Muscle of back (tissue), 11 donors: Measurements from ENCODE around the gene SF3B4. TPM values are rescaled to one million over a fixed set of nuclear protein-coding genes. Genes with fewer than 3 reads are reported as not detected.
A peak's percentile ranks its signal among the peaks of the same experiment; 100 is the strongest.
"Not testable (repeated sequence)": the region's sequence is repeated elsewhere in the genome, so short reads cannot be mapped to it uniquely, and the experiment has no call there.

Source experiments
- DNase-seq, 3 donors: peaks; one replicate each; pipeline versions ENCODE4 v3.0.0 to v3.0.0-alpha.2; 2013
- polyA plus RNA-seq, 10 donors: library from polyadenylated mRNA; unstranded; fragments of 120-200 nt; gene quantifications; one replicate each; pipeline ENCODE4 v1.2.1, GENCODE V29; 2013; ENCODE audit not compliant: insufficient read length in 10 of 10

SF3B4 gene
- polyA plus RNA-seq, 10 donors: 35.8 to 52.0 (median 41.4) TPM

GRCh38 chr1:149896575-149896974 is 31.0 kb downstream of the SF3B4 start:
- DNase-seq: no peak

- peak in 1 of 3 donors; percentile 62 for DNase-seq
These were observed 38.7 kb downstream of the SF3B4 start for GRCh38 chr1:149888999-149889289.

GRCh38 chr1:149888247-149888998 is 39.2 kb downstream of the SF3B4 start:
- peak; percentile 90 to 96 (median 92) for DNase-seq

GRCh38 chr1:149887456-149888246 is 40.0 kb downstream of the SF3B4 start:
- peak; percentile 94 to 99 (median 98) for DNase-seq

GRCh38 chr1:149887196-149887455 is 40.5 kb downstream of the SF3B4 start:
- not testable (repeated sequence) for DNase-seq

- peak; percentile 97 to 100 (median 99) for DNase-seq
These were observed 41.0 kb downstream of the SF3B4 start for GRCh38 chr1:149886396-149887195.

- DNase-seq: not testable (repeated sequence)
These were observed 41.5 kb downstream of the SF3B4 start for GRCh38 chr1:149886121-149886395.

GRCh38 chr1:149885339-149886120 is 42.1 kb downstream of the SF3B4 start:
- peak; percentile 85 to 95 (median 85) for DNase-seq

- DNase-seq: peak; percentile 21 to 72 (median 29)
These were observed 42.9 kb downstream of the SF3B4 start for GRCh38 chr1:149884433-149885338.

GRCh38 chr1:149883598-149884247 is 43.9 kb downstream of the SF3B4 start:
- DNase-seq: no peak

- DNase-seq: no peak
These were observed 45.7 kb downstream of the SF3B4 start for GRCh38 chr1:149881876-149882275.

GRCh38 chr1:149879556-149879955 is 48.0 kb downstream of the SF3B4 start:
- DNase-seq: no peak

- DNase-seq: no peak
These were observed 50.2 kb downstream of the SF3B4 start for GRCh38 chr1:149877211-149877946.

Other genes starting within 250 kb of the SF3B4 start
- 1 to 10 TPM in 9 of 10 donors, under 1 TPM in 1; 0.90 to 4.5 (median 2.2) TPM for gene FCGR1A, start 145.1 kb downstream of the SF3B4 start, polyA plus RNA-seq
- gene BOLA1, start 28.2 kb downstream of the SF3B4 start, polyA plus RNA-seq: 10 to 100 TPM in 8 of 10 donors, 1 to 10 TPM in 2; 7.8 to 20.0 (median 12.3) TPM
- gene SV2A, start 10.0 kb downstream of the SF3B4 start, polyA plus RNA-seq: 1 to 10 TPM; 3.0 to 5.6 (median 3.6) TPM
- 10 to 100 TPM; 13.2 to 39.5 (median 18.4) TPM for gene MTMR11, start 9.1 kb upstream of the SF3B4 start, polyA plus RNA-seq
- gene OTUD7B, start 82.9 kb upstream of the SF3B4 start, polyA plus RNA-seq: 10 to 100 TPM; 11.4 to 15.5 (median 14.3) TPM
- gene VPS45, start 140.0 kb upstream of the SF3B4 start, polyA plus RNA-seq: 10 to 100 TPM; 38.4 to 60.2 (median 47.9) TPM
- gene PLEKHO1, start 222.1 kb upstream of the SF3B4 start, polyA plus RNA-seq: 10 to 100 TPM; 64.0 to 93.4 (median 78.0) TPM